DND-41 (cell line): ENCODE data around the gene ESR1.

Experiments
- CTCF ChIP-seq: IDR thresholded peaks from 2 replicates; pipeline ENCODE4 v1.5.1; 2012; ENCODE audit warnings: borderline replicate concordance, low read length, moderate library complexity, mild to moderate bottlenecking; ENCODE audit not compliant: poor library complexity, severe bottlenecking; ENCODE audit errors: extremely low read depth
- EZH2 ChIP-seq: IDR thresholded peaks from 3 replicates; pipeline ENCODE4 v1.6.1; 2012; ENCODE audit warnings: borderline replicate concordance, low read depth, mild to moderate bottlenecking, moderate library complexity, low read length, inconsistent platforms; ENCODE audit not compliant: severe bottlenecking

GRCh38 chr6:152048921-152049320, 241.4 kb downstream of the ESR1 start:
- TF ChIP-seq EZH2 (no peak), CTCF (no peak)
